Stimulated activated CD4-positive, alpha-beta T cell treated with anti-CD3 and anti-CD28 coated beads, Interleukin-2, amount 100 ng/mL, for 4 hours (primary cell): Measurements from ENCODE around the gene MIS18A.
"Not testable (repeated sequence)": the region's sequence is repeated elsewhere in the genome, so short reads cannot be mapped to it uniquely, and the experiment has no call there.

Source experiments
- DNase-seq: peaks from one replicate; pipeline ENCODE4 v3.0.0-alpha.2; 2020; ENCODE audit warnings: low read depth

MIS18A gene

DNA sequence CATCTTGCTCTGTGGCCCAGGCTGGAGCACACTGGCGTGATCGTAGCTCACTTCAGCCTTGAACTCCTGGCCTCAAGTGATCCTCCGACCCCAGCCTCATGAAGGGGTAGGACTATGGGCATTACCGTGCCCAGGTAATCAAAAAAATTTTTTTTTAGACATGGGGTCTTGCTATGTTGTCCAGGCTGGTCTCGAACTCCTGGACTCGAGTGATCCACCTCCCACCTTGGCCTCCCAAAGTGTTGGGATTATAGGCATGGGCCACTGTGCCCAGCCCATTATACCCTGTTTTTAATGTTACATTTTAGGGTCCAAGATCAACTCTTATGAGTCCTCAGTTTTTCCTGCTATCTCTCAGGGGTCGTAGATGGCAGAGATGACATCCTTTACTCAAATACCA lies 26.1 kb upstream of the MIS18A start:
- no peak for DNase-seq

DNA sequence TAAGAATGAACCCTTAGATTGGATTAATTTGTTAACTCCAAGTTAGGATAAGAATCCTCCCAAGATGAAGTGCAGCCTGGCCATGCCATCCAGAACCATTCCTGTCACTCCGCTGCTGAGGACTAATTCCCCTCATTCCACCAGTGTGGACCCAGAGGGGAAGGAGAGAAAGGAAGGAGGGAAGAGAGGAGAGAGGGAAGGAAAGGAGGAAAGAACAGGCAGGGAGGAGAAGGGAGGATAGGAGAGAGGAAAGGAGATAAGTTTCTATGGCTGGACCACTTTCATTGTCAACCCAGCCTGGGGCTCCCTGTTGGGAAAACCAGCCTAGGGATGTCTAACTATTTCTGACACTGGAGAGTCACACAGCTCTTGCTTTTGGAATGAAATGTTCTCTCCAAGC lies 24.5 kb upstream of the MIS18A start:
- no peak for DNase-seq

DNA sequence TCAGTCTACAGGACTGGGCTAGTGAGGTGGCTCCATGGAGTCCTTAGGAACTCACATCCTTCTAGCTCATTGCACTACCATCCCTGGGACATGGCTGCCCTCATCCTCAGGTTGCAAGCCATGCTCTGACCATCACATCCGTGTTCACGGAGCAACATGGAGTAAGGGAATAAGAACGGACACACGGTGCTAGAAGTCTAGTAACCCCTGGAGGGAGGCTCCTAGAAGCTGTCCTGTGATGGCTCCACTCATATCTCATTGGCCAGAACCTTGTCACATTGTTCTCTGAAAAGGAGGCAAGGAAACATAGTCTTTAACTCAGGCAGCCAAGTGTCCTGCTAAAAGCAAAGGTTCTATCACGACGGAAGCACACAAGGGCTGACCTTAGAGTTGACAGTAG lies 23.7 kb upstream of the MIS18A start:
- no peak for DNase-seq

DNA sequence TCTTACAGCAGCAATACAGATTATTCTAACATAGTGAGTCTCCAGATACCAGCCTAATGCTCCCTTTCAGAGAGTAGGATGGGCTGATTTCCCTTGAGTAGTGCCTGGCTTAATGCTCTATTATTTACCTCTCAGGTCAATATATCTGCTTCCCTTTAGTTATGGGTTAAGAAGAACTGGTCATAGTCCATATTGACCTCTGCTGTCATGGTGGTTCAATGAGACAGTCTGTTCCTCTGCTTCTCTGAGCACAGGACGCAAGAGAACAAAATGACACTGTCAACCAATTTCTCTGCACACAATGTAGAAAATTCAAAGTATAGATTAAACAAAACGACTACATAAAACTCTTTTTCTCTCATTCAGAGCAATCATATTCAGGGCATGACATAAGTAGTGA lies 22.7 kb upstream of the MIS18A start:
- no peak for DNase-seq

DNA sequence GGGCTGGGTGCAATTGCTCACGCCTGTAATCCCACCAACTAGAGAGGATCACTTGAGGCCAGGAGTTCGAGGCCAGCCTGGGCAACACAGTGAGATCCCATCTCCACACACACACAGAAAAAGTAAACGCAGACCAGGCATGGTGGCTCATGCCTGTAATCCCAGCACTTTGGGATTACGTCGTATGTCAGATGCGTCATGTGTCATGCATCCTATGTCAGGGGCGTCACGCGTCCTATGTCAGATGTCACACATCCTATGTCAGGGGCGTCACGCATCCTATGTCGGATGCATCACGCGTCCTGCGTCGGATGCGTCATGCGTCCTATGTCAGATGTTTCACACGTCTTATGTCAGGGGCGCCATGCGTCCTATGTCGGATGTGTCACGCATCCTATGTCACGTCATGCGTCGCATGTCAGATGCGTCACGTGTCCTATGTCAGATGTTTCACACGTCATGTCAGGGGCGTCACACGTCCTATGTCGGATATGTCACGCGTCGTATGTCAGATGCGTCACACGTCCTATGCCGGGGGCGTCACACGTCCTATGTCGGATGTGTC lies 21.4 kb upstream of the MIS18A start:
- no peak for DNase-seq

DNA sequence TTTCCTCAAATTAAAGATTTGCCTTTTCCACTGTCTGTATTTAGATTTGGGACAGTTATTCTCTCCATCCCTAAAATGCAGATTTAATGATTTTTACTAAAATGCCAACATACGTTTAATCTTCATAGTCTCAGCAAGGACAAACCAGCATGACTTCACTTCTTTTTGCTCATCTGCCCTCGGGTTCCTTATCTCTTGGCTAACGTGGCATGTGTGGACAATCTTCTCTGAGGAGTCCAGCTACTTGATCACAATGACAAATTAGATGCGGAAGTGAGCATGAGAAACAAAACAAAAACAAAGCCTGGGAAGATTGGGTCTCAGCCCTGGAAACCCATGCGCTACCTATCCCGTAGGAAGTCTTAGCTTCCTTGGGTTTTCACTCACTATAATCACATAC lies 20.8 kb upstream of the MIS18A start:
- DNase-seq = no peak

DNA sequence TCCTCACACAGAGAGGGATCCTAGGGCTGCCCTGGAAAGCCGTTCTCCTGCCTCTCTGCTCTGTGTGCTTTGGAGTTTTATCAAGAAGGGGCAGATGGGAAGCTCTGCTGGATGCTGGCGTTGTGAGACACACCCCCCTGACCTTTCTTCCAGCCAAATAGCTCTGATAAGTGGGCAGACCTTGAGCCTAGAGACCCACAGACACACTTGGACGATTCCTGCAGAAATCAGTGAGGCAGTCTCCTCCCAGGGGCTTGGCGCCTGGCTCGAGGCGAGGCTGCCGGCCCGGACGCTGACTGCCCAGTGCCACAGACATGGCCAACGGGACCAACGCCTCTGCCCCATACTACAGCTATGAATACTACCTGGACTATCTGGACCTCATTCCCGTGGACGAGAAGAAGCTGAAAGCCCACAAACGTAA lies 19.8 kb upstream of the MIS18A start, which contains the start of gene MRAP:
MRAP (plus strand) TSS at position 198 of the 424 bp plus-strand sequence; CDS start at position 315, 117 bp downstream.
- DNase-seq = no peak

DNA sequence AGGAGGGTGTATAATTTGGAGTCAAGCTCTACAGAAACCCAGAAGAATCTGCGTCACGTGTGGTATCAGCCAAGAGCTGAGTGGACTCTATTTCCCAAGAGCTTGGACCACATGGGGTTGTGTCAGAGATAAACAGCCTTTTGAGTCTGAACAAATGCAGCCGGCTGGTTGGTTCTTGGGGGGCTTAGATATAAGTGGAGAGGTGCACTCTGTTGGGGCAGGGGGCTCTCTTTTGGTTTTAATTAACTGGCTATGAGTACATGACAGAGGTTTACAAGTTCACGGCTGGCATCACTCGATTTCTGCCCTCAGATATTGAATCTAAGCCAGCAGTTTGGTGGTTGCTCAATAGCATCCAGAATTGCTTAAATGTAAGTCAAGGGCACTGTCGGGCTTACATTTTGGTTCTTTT lies 19.3 kb upstream of the MIS18A start:
- no peak for DNase-seq

DNA sequence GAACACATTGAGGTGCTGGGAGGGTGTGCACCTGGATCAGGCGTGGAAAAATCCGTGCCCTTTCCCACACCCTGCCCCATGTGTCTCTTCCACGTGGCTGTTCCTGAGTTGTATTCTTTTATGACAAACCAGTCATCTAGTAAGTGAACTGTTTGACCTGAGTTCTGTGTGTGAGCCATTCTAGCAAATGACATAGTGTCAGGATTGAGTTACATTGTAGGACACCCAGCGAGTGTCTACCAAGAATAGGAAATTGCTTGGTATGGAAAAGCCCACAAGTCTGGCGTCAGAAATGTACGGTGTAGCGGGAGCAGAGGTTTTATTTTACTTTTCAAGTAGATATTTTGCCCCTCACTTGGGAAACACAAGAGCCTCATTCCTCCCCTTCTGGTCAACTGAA lies 18.6 kb upstream of the MIS18A start:
- no peak for DNase-seq

DNA sequence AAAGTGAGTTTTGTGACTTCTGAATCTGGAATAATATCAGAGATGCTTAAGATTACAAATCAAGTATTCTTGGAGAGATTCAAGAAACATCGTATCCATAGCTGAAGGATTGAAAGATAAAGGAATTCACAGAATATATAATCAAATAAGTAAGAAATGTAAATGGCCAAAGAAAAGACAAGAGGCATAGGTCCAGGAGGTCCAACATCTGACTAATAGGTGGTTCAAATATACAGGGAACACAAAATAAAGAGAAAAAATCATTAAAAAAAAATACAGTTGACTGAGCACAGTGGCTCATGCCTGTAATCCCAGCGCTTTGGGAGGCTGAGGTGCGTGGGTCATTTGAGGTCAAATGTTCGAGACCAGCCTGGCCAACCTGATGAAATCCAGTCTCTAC lies 6.6 kb upstream of the MIS18A start:
- no peak for DNase-seq

DNA sequence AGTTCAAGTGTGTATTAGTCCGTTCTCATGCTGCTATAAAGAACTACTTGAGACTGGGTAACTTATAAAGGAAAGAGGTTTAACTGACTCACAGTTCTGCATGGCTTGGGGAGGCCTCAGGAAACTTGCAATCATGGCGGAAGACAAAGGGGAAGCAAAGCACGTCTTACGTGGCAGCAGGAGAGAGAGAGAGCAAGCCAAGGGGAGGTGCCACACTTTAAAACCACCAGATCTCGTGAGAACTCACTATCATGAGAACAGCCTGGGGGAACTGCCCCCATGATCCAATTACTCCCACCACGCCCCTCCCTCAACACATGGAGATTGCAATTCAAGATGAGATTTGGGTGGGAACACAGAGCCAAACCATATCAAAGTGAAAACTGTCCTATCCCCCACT lies 4.1 kb upstream of the MIS18A start:
- no peak for DNase-seq

DNA sequence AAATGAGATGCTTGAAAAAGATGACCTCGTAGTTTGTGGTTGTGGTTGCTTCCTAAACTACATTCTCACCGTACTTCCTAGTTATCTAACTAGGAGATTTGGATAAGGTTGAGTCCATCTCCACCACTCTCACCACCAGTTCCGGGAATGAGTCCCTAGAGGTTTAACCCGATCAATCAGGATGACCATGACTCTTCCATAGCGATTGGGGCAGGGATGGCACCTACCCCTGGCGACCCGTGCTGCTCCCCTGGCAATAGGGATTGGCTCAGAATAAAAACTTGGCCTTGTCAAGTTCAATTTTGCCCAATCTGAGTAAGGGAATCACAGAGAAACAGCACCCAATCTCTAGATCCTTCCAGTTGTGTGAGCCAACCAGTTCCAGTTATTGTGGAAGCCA lies 2.7 kb upstream of the MIS18A start:
- no peak for DNase-seq

DNA sequence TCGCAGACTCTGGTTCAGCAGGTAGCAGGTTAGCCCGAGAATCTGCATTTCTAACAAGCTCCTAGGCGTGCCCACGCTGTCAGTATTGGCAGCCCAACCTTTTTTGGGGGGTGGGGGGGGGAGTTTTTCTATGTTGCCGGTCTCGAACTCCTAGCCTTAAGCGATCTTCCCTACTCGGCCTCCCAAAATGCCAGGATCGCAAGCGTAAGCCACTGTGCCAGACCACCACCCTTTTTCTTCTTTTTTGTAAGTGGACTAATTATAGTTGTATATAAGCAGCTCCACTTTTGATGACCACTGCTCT lies 480 bp upstream of the MIS18A start:
- DNase-seq = no peak

DNA sequence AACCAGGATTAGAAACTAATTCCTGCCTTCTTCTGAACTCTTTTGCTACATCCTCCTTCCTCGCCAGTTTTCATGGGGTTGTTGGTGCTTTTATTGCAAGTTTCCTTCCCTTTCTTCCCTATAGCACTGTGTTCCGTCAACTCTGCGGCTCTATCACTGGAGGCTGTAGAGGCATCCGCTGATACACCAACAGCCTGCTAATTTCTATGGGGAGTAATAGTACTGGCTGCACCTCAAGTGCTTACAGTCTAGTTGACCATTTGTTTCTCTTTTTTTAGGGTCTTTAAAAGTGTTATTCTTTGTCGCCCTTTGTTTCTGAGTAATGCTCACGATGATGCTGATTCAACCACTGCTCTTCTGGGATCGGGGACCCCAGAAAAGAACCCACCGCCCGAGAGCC lies 746 bp downstream of the MIS18A start:
- DNase-seq = no peak

DNA sequence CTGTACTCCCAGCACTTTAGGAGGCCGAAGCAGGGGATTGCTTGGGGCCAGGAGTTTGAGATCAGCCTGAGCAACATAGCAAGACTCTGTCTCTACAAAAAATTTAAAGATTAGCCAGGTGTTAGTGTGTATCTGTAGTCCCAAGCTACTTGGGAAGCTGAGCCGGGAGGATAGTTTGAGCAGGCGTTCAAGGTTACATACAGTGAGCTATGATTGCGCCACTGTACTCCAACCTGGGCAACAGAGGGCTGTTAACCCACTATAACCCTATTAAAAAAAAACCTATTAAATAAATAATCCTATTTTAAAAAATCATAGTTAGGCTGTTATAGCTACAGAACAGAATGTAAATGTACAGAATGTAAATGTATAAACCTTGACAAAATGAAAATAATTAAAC lies 2.2 kb downstream of the MIS18A start:
- DNase-seq = no peak

DNA sequence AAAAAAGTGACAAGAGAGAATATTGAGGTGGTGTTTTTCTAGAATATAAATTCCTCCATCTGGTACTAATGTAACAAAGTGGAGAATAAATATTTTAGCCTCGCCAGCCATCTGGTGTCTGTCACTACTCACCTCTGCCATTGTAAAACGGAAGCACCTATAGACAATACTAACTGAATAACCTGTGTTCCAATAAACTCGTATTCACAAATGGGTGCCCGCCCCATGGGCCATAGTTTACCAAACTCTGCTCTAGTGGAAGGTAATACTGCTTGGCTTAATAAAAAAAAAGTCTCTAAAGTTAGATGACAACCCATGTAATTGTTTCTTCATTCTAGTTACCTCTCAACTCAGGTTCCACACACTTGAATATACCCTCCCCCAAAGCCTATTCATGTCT lies 8.1 kb downstream of the MIS18A start:
- no peak for DNase-seq

DNA sequence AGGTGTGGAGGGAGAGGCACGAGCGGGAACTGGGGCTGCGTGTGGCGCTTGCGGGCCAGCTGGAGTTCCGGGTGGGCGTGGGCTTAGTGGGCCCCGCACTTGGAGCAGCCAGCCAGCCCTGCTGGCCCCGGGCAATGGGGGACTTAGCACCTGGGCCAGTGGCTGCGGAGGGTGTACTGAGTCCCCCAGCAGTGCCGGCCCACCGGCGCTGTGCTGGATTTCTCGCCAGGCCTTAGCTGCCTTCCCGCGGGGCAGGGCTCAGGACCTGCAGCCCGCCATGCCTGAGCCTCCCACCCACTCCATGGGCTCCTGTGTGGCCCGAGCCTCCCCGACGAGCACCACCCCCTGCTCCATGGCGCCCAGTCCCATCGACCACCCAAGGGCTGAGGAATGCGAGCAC lies 13.5 kb downstream of the MIS18A start:
- DNase-seq = not testable (repeated sequence)

DNA sequence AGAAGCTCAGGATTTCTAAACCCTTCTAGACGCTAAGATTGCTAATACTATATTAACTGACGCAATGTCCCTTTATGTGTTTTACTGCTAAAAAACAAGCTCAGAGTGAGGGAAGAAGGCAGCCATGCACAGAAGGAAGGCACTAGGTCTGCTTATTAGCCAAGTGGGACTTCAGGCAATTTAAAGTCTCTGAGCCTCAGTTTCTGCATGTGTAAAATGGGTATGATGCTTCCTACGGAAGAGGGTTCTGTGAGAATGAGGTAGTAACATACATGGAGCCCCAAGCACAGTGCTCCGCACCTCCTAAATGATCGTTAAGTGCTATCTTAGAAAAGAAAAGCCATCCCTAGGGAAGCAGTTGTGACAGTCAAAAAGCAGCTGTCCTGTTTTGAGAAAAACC lies 16.9 kb downstream of the MIS18A start:
- DNase-seq = no peak

DNA sequence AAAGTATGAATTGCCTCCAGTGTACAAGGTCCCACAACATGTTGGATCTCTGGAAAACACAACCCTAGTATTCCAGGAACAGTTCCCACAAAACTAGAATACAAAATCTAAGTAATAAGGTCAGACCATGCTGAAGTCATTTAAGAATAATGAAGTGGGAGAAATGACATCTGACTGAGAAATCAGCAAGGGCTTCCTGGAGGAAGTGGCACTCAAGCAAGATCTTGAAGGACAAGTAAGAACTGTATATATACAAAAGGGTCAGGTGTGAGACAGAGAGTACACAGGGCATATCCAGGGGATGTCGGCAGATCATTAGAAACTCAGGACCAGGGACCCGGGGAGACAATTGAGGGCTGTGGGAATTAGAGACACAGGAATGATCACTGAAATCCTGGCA lies 18.7 kb downstream of the MIS18A start:
- no peak for DNase-seq

DNA sequence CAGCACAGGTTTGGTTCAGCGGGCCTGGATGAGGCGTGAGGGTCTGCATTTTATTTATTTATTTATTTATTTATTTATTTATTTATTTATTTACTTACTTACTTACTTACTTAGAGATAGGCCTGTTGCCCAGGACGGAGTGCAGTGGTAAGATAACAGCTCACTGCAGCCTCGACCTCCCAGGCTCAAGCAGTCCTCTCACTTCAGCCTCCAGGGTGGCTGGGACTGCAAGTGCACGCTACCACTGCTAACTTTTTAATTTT lies 20.1 kb downstream of the MIS18A start:
- not testable (repeated sequence) for DNase-seq

DNA sequence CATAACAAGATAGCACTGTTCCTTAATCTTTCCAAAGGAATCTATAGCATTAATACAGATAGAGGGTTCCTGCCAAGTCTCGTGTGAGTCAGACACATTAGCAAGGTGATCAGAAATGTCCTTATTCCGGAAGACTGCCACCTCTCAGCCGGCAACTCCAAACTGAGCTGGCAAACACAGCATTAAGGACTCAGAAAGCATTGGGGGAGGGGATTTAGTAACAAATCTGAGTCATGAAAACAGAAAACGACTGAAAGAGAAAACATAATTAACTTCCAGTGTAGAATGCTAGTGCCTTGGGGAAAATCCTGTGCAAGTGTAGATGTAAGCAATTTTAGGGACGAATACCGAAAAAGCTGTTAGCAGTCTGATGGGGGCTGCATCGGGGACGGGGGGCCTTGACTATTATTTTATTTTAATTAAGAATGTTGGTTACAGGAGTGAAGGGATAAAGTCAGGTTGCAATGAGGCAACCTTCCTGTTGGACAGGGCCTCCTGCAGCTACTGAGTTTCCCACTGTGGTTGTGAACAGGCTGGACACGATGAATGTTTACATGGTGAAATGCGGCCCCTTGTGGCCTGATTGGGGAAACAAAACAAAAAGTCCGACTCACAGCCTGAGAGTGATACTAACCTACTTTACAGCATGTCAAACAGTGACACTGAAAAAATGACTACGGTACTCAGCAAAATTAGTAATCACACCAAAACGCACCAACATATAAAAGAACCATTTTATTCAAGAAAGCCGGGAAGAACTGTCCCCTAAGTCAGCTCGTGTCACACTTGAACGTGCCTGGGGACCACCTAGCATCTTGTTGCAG lies 20.7 kb downstream of the MIS18A start:
- no peak for DNase-seq

DNA sequence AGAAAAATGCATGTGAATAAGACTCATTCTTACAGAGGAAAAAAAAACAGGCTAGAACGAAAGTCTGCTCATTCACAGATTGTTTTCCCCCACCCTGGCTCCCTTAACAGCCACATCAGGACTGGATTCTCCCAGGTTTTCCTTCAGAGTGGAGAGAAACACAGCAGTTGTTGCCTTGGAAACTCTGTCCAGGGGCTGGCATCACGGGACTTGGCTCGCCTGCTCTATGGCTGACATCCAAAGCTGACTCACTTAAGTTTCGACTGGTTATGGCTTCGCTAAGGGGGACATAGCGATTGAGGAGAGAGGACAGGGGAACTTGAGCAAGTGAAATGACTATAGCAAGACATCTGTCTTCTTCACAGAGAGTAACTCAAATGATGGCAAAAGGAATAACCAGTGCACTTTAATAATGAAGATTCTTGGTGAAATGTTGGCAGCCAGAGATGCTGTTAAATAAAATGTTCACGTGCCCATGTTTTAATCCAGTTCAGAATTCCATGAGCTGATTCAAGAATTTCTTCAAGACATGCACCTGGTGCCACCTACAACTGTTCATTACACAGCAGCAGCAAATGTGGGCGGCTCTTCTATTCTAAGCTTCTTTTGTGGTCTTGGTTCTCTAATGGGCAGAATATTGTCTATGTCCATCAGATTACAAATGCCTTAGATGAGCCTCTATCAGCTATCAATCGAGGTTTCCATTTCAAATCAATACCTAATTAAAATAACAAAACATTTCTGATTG lies 21.8 kb downstream of the MIS18A start:
- DNase-seq = no peak

DNA sequence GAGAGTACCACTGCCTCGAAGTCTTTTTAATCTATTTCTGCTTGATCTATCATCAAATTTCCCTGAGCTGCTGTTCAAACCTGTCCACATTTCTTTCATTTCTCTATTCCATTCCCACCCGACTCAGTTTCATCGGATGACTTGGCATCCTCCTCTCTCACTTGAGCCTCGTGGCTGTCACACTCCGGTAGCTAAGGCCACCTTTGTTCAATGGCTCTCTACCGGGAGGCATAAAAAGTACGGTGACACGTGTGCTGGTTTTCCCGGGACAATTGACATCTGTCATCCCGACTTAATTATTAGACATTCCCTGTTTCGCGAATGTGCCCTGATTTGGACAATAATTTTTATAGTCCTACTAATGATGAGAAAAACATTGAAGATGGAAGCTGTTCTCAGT lies 22.6 kb downstream of the MIS18A start:
- DNase-seq = no peak

DNA sequence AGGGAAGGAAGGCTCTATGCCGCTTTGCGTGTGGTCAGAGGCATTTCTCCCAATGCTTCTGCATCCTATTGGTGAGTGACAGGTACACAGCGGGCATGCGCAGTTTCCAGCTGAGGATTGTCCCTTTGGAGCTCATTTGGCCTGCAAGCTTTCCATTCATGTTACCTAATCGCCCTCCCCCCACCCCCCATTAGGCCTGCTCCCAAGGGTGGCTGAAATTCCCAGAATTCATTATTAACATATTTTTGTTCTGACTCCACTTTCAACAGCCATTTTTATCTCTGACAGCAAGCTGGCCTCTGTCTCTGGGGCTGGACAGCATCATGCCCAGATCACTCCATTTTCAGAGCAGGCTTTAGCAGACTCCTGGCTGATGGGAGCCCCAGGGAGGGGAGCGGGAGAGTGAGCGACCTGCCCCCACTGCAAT lies 25.6 kb downstream of the MIS18A start:
- DNase-seq = no peak
